GM19438 (cell line): ENCODE data around the gene AKAP14.
"Not testable (repeated sequence)": the region's sequence is repeated elsewhere in the genome, so short reads cannot be mapped to it uniquely, and the experiment has no call there.

Source experiments
- ATAC-seq: cut with Tn5 transposase; IDR thresholded peaks from one replicate; pipeline ENCODE4 v1.9.1; 2021; ENCODE audit warnings: low read depth; ENCODE audit not compliant: unreplicated experiment

Gene AKAP14

GRCh38 chrX:119919835-119920585 lies 24.3 kb downstream of the AKAP14 start:
- no peak for ATAC-seq

GRCh38 chrX:119922391-119922790 lies 26.7 kb downstream of the AKAP14 start:
- ATAC-seq = not testable (repeated sequence)

GRCh38 chrX:119935215-119935874 lies 39.7 kb downstream of the AKAP14 start:
- no peak for ATAC-seq

GRCh38 chrX:119941336-119941735 lies 45.6 kb downstream of the AKAP14 start:
- ATAC-seq = no peak

GRCh38 chrX:119942173-119942819 lies 46.6 kb downstream of the AKAP14 start:
- no peak for ATAC-seq

- ATAC-seq = no peak
Measured at GRCh38 chrX:119942831-119943184, 47.1 kb downstream of the AKAP14 start.

- ATAC-seq = peak; percentile 81
Measured at GRCh38 chrX:119943185-119943988, 47.7 kb downstream of the AKAP14 start, which contains the start of gene NKAP. Gene NKAP, minus strand, starts transcription at chrX:119943751. Its CDS starts 146 bp downstream, at chrX:119943605.

GRCh38 chrX:119945481-119945880 lies 49.8 kb downstream of the AKAP14 start:
- ATAC-seq = no peak

- ATAC-seq = no peak
Measured at GRCh38 chrX:119948381-119948780, 52.7 kb downstream of the AKAP14 start.

GRCh38 chrX:119954374-119954773 lies 58.7 kb downstream of the AKAP14 start:
- no peak for ATAC-seq

GRCh38 chrX:119955807-119956570 lies 60.3 kb downstream of the AKAP14 start:
- not testable (repeated sequence) for ATAC-seq

GRCh38 chrX:119960625-119961024 lies 64.9 kb downstream of the AKAP14 start:
- ATAC-seq = no peak

- not testable (repeated sequence) for ATAC-seq
Measured at GRCh38 chrX:119966837-119967236, 71.1 kb downstream of the AKAP14 start.
